T-helper 2 cell treated with Interferon-gamma antibody and Interleukin-4, amounts not matched to agents 5 μg/mL and 100 μg/mL, for 36 hours (primary cell): ENCODE results near the gene CTNNA3.

Experiments
- DNase-seq: peaks from one replicate; pipeline ENCODE4 v3.0.0; 2021; ENCODE audit warnings: low spot score
- H3K27ac Mint-ChIP-seq: one replicate; pipeline ENCODE4 v1.8.0; 2021; ENCODE audit warnings: mild to moderate bottlenecking, mixed read lengths
- H3K27me3 Mint-ChIP-seq: one replicate; pipeline ENCODE4 v1.8.0; 2021; ENCODE audit warnings: low read depth, mixed read lengths
- H3K36me3 Mint-ChIP-seq: one replicate; pipeline ENCODE4 v1.8.0; 2021; ENCODE audit warnings: low read depth, mixed read lengths
- H3K4me1 Mint-ChIP-seq: one replicate; pipeline ENCODE4 v1.8.0; 2021; ENCODE audit warnings: low read depth, mixed read lengths
- H3K4me3 Mint-ChIP-seq: one replicate; pipeline ENCODE4 v1.8.0; 2022; ENCODE audit warnings: mild to moderate bottlenecking, moderate library complexity, mixed read lengths
- H3K9me3 Mint-ChIP-seq: one replicate; pipeline ENCODE4 v1.8.0; 2021; ENCODE audit warnings: mixed read lengths

The CTNNA3 gene

DNA sequence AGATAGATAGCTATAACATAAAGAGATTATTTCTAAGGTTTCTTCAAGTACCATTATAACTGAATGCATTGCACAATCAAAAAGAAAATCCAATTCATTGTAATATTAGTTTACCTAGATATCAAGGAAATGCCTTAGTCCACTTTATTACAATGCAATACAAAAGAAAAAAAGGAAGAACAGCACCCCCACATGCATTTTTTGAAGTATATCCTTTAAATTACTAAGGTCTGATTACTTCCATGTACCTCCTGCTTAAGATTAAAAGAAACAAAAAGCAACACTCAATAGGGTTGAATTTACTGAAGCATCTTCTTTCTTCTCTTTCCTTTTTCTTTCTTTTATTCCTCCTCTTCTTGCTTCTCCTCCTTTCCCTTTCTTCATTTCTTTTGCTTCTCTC, 1743.9 kb downstream of the CTNNA3 start:
- no peak for DNase-seq
- Mint-ChIP-seq H3K4me3 (no peak overlapping the region), H3K36me3 (no peaks in the 10 kb centered on the region), H3K27me3 (no peaks in the 10 kb centered on the region), H3K27ac (no peak overlapping the region), H3K9me3 (peaks cover 8% of the 10 kb centered on the region), H3K4me1 (no peaks in the 10 kb centered on the region)

DNA sequence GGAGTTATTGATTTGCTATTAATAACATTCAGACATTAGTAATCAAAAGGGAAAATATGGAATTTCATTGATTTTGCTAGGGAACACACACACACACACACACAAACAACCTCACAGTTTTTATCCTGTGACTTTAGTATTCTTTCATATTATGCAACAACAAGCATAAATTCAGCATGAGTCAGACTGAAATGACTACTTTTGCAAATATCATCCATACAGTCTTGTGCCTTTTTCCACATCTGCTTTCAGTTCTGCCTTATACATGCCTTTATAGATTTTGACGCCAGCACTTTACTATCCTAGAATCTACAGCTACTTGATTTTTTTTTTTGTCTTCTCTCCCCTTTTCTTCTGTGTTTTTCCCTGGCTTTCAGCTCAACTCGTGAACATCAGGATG, 1745.9 kb downstream of the CTNNA3 start:
- Mint-ChIP-seq H3K27me3 (no peaks in the 10 kb centered on the region), H3K27ac (no peak overlapping the region)
- no peak for DNase-seq

DNA sequence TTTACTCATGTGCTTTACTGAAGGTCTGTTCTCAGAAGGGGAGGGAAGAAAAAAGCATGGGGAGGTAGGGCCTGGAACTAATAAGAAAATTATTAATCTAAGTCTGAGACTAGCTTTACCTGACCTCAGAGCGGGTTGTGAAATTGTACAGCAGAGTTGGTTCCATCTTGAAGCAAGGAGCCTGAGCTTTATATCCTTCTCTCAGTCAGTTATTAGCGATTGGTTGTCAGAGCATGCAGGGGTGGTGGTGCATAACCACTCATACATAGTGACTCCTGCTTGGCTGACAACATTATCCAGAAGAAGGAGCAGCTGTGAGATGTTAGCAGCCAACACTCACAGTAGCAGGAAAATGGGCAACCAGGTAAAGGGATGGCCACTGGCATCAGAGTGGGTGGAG, 1746.5 kb downstream of the CTNNA3 start:
- DNase-seq, result no peak
- Mint-ChIP-seq H3K27me3 (no peaks in the 10 kb centered on the region), H3K4me1 (no peaks in the 10 kb centered on the region), H3K9me3 (no peaks in the 10 kb centered on the region), H3K27ac (no peak overlapping the region), H3K36me3 (no peaks in the 10 kb centered on the region), H3K4me3 (no peak overlapping the region)

More for the DNA sequence above, 1745.9 kb downstream of the CTNNA3 start:
- Mint-ChIP-seq H3K4me1 (no peaks in the 10 kb centered on the region), H3K36me3 (no peaks in the 10 kb centered on the region), H3K4me3 (no peak overlapping the region), H3K9me3 (no peaks in the 10 kb centered on the region)

DNA sequence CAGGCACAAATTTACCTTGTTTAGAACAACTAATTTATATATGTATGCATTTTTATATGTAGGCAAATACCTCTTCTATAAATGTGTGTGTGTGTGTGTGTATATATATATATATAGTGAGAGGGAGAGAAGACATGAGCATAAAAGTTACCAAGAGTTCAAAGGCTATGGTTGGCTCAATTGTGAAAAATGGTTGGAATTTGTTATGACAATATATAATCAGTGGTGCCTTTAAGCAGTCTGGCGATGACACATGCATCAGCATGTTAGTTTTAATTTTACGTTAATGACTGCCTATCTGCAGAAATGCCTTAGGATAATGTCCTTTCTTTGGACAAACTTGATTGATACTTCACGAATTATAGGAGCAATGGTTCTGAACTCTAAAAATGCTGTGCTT, 1750.9 kb downstream of the CTNNA3 start:
- Mint-ChIP-seq H3K27me3 (no peaks in the 10 kb centered on the region), H3K4me1 (no peaks in the 10 kb centered on the region), H3K27ac (no peak overlapping the region), H3K9me3 (no peaks in the 10 kb centered on the region), H3K4me3 (no peak overlapping the region), H3K36me3 (no peaks in the 10 kb centered on the region)
- DNase-seq, result no peak

DNA sequence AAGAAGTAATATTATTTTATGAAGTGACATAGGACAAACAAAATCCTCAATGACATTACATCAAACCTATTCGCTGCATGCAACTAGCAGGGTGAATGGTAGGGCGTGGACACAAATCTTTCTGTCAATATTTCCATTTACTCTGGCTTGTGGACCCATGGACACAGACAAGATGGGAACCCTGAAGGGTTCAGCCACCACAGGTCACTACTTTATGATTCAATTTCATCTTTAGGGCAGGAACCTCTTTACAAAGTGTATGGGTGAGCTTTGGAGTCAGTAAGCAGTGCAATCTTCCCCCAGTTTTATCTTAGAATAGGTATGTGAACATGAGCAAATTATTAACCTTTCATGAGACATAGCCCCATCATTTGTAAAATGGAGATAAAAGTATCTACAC, 1752.5 kb downstream of the CTNNA3 start:
- Mint-ChIP-seq H3K27me3 (no peaks in the 10 kb centered on the region), H3K9me3 (no peaks in the 10 kb centered on the region), H3K27ac (no peak overlapping the region), H3K4me1 (no peaks in the 10 kb centered on the region), H3K36me3 (no peaks in the 10 kb centered on the region), H3K4me3 (no peak overlapping the region)
- no peak for DNase-seq

DNA sequence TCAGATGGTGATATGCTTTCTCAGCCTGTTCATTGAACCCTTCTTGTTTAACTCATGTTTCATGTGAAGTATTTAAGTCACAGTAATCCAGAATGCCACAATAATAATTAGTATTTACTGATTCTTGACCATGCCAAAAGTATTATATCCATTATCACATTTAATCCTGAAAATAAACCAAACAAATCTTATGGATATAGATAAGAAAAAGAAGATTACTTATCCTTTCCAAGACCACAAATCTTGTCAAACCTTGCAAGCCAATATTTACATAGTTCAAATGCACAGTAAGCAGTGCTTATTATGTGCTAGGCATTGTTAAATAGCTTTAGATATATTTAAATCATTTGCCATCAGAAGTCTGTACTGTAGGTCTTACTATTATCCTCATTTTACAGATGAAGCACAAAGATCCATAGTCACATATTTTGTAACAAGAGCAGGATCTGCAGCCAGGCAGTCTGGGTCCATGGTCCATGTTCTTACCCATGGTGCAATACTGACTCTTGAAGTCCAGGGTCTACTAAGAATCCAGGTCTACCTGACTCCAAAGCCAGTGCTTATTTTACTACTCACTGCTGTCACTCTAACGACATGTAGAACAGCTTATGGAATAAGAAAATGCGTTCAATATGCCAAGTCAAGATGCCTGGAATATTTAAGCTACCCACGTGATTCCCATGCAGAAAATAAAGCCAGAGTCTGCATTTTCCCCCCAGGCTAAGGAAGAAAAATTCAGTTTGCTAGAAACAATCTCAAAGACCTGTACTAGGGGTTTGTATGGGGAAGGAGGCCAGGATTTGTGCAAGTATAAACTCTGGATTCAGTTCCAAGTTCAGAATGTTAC, 1755.0 kb downstream of the CTNNA3 start:
- Mint-ChIP-seq H3K9me3 (no peaks in the 10 kb centered on the region), H3K27ac (no peak overlapping the region), H3K36me3 (no peaks in the 10 kb centered on the region), H3K4me1 (no peaks in the 10 kb centered on the region), H3K4me3 (no peak overlapping the region), H3K27me3 (no peaks in the 10 kb centered on the region)
- no peak for DNase-seq

DNA sequence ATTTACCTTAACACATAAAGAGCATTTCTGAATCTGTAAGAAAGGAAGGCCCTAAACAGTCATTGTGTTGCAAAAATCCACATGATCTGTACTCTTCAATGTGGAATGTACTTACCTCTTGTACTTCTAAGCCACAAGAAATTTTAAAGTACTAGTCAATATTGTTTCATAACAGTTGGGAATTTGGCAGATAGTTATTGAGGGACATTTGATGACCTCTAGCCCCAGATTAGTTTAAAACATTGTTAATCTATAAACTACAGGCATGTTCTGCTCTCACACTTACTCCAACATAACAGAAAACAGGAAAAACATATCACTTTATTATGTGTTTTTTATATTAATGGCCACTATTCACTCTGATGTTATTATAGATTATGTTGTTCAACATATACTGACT, 1755.9 kb downstream of the CTNNA3 start:
- Mint-ChIP-seq H3K36me3 (no peaks in the 10 kb centered on the region), H3K4me3 (no peak overlapping the region), H3K9me3 (no peaks in the 10 kb centered on the region), H3K27me3 (no peaks in the 10 kb centered on the region), H3K4me1 (no peaks in the 10 kb centered on the region), H3K27ac (no peak overlapping the region)
- DNase-seq, result no peak

DNA sequence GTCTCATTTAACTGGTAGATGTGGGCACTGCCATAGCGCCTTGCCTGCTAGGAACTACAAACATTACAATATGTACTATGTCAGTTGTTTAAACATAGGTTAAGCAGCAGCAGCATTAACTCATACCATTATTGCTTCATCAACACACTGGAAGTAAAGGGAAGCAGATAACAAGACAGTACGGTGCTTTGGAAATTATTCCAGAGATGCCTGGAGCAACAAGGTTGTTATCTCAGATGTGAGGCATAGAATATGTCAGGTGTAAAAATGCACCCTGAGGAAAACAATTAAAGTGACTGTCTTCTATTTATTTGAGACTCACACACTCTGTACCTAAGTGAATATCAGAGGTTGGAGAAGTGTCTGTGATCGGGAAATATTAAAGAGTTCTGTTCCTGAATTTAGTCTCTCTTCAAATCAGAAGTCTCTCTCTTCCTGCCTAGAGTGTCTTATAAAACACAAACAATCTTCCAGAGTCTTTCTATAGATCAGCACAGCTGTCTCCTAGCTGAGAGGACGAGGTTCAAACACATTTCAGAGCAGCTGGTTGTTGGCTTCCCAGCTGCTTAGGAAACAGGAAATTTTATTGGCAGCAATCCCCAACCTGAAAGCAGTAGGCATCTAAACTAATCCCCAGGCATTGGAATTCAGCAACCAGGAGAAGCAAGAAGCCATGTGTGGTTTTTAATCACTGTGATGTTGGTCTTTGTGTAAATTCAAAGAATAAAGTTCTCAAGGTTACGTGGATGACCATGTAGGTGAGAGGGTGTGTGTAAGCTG, 1764.5 kb downstream of the CTNNA3 start:
- H3K27ac Mint-ChIP-seq, result no peak overlapping the region
- no peak for DNase-seq

DNA sequence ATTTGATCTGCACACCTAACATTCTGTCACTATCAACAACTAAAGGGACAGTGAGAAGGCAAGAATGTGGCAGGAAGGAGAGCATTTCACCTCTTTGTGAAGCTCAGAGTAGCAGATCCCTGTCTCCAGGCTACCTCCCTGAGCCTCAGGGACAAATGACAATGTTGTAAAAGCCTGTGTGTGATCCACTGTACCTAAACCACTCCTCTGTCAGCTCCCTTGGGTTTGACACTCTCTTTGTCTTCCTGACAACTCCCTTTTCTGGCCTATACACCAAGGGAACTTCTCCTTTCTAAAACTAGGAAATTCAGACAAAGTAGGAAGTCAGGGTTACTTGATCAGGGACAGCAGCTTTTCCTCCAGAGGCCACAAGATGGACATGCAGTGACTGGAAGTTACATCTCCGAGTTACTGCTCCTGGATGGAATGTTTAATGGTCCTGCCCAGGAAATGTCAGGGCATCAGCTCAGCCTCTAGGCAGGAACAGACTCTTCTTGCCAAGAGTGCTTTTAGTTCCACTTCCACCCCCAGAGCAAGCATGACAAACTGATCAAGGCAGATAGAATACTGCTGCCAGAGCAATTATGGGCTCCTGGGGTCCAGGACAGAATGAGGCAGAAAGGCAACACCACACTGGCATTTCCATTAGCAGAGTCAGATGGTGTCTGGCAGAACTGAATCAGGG, 1784.7 kb downstream of the CTNNA3 start:
- Mint-ChIP-seq H3K4me1 (no peaks in the 10 kb centered on the region), H3K27ac (no peak overlapping the region), H3K9me3 (peaks cover 8% of the 10 kb centered on the region), H3K27me3 (no peaks in the 10 kb centered on the region), H3K4me3 (no peak overlapping the region), H3K36me3 (no peaks in the 10 kb centered on the region)
- DNase-seq, result no peak

More for the DNA sequence above, 1764.5 kb downstream of the CTNNA3 start:
- Mint-ChIP-seq H3K4me3 (no peak overlapping the region), H3K4me1 (no peaks in the 10 kb centered on the region), H3K27me3 (no peaks in the 10 kb centered on the region), H3K9me3 (peaks cover 8% of the 10 kb centered on the region), H3K36me3 (no peaks in the 10 kb centered on the region)

DNA sequence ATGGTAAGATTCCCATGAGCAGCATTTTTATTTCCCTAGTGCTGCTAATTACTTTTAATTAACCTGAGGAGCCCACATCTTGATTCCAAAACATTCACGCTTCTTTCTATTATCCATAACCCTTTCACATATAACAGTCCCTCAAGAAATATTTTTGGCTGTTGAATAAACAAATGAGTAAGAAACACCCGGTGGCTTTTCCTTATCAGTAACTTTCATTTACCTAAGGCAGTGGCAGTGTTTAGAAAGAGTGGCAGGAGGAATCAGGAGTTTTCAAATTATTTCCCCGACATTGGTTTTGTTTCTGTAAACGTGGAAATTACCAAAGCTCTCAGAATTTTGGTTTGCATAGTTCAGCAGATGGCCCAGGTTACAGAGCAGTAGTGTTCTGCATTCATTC, 1785.8 kb downstream of the CTNNA3 start:
- Mint-ChIP-seq H3K4me1 (no peaks in the 10 kb centered on the region), H3K36me3 (no peaks in the 10 kb centered on the region), H3K9me3 (peaks cover 8% of the 10 kb centered on the region), H3K27ac (no peak overlapping the region), H3K4me3 (no peak overlapping the region), H3K27me3 (no peaks in the 10 kb centered on the region)
- DNase-seq, result no peak

DNA sequence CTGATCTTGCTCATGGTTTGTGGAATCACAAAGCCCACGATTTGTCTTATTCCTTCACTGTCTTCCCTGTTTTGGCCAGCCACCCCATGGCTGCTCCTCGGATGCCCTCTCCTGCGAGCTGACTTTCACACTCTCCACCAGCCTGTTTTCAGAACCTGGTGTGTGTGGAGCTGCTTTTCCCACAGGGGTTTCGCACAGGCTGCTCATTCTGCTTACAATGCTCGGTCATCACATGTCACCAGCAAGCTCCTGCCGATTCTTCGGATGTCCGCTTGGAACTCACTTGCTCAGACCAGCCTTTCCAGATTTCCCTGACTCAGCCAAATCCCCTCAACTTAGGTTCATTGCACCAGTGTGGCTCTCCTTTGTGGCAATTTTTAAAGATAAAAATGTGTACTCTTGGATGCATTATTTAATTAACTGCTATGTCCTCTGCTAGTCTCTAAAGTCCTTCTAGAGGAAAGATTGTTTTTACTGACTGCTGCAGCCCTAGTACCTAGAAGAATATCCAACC, 1788.7 kb downstream of the CTNNA3 start:
- Mint-ChIP-seq H3K36me3 (no peaks in the 10 kb centered on the region), H3K4me3 (no peak overlapping the region), H3K27me3 (no peaks in the 10 kb centered on the region), H3K4me1 (no peaks in the 10 kb centered on the region), H3K9me3 (peaks cover 8% of the 10 kb centered on the region), H3K27ac (no peak overlapping the region)
- DNase-seq, result no peak

DNA sequence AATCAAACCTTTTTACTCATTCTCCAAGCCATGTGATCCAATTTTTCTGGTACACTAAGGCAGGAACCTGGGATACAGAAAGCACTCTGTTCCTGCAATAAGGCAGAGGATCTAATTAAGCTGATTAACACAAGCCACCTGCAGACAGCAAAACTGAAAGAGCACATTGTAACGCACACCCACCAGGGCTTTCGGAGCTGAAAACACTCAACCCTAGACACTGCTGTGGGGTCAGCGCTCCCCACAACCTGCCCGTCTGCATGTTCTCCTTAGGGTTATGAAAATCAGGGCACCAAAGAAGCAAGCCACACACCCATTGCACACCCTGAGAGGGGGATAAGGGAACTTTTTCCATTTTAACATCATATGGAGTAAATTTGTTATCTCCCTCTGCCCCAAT, 1792.4 kb downstream of the CTNNA3 start:
- peaks cover 5% of the 10 kb centered on the region for H3K9me3 Mint-ChIP-seq
- H3K4me1 Mint-ChIP-seq, result no peaks in the 10 kb centered on the region
- no peaks in the 10 kb centered on the region for H3K27me3 Mint-ChIP-seq
- no peak overlapping the region for H3K27ac Mint-ChIP-seq
- no peak for DNase-seq
- no peak overlapping the region for H3K4me3 Mint-ChIP-seq
- H3K36me3 Mint-ChIP-seq, result no peaks in the 10 kb centered on the region

DNA sequence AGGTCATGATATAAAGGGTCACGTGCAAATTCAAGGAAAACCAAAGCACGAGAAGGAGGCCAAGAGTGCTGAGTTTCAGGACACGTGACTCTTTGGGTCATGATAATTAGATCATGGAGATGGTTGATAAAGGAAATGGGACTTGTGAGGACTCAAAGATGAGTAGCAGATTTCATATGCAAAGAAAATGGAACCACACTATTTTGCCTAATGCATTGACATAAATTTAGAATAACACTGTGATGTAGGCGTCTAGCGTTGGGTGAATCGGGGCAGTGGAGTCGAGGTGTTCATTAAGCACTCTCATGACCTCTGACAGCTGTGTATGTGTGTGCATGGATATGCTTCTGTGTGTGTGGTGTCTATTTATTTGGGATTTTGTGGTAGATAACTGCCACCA, 1795.7 kb downstream of the CTNNA3 start:
- no peaks in the 10 kb centered on the region for H3K9me3 Mint-ChIP-seq
- no peak overlapping the region for H3K4me3 Mint-ChIP-seq
- no peak for DNase-seq
- H3K4me1 Mint-ChIP-seq, result no peaks in the 10 kb centered on the region
- no peaks in the 10 kb centered on the region for H3K27me3 Mint-ChIP-seq
- no peak overlapping the region for H3K27ac Mint-ChIP-seq
- H3K36me3 Mint-ChIP-seq, result no peaks in the 10 kb centered on the region

DNA sequence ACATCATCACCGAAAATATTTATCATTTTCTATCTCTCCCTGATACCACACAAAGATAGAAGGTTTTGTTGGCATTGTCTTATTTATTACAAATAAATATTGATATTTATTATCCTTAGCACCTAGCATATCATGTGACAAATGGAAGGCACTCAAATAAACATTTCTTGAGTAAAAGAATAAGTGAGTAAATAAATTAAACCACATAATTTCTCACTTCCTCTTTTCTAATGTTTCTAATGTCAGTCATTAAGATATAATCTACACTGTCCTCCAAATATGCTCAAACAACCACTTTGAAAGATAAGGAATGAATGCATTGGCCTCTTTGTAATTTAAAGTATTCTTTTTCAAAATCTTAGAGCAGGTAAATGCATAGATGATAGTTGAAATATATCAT, 1797.9 kb downstream of the CTNNA3 start:
- no peaks in the 10 kb centered on the region for H3K4me1 Mint-ChIP-seq
- no peaks in the 10 kb centered on the region for H3K27me3 Mint-ChIP-seq
- H3K9me3 Mint-ChIP-seq, result no peaks in the 10 kb centered on the region
- DNase-seq, result no peak
- no peaks in the 10 kb centered on the region for H3K36me3 Mint-ChIP-seq
- H3K4me3 Mint-ChIP-seq, result no peak overlapping the region
- H3K27ac Mint-ChIP-seq, result no peak overlapping the region
